ENCODE results near the gene ARHGAP5.

The ARHGAP5 gene

GRCh38 chr14:32083315-32083624, 6.2 kb downstream of the ARHGAP5 start:
- Histone ChIP-seq H3K9me3 (ENCODE audit: control insufficient read depth, insufficient read depth, low read length) (no peaks in the 10 kb centered on the region), H3K4me1 (ENCODE audit: insufficient read depth, low read length) (peaks cover 31% of the 10 kb centered on the region), H3K36me3 (ENCODE audit: insufficient read depth, low read length) (no peaks in the 10 kb centered on the region), H3K9ac (ENCODE audit: low read depth, low read length) (no peak overlapping the region)

- Histone ChIP-seq H3K4me1 (ENCODE audit: insufficient read depth, low read length) (peaks cover 31% of the 10 kb centered on the region), H3K9ac (ENCODE audit: low read depth, low read length) (no peak overlapping the region), H3K36me3 (ENCODE audit: insufficient read depth, low read length) (no peaks in the 10 kb centered on the region), H3K9me3 (ENCODE audit: control insufficient read depth, insufficient read depth, low read length) (no peaks in the 10 kb centered on the region)
Measured at GRCh38 chr14:32083789-32084188, 6.7 kb downstream of the ARHGAP5 start.

GRCh38 chr14:32085182-32085844, 8.2 kb downstream of the ARHGAP5 start:
- Histone ChIP-seq H3K9ac (ENCODE audit: low read depth, low read length) (no peak overlapping the region), H3K9me3 (ENCODE audit: control insufficient read depth, insufficient read depth, low read length) (no peaks in the 10 kb centered on the region), H3K36me3 (ENCODE audit: insufficient read depth, low read length) (no peaks in the 10 kb centered on the region), H3K4me1 (ENCODE audit: insufficient read depth, low read length) (peaks cover 28% of the 10 kb centered on the region)

- Histone ChIP-seq H3K9ac (ENCODE audit: low read depth, low read length) (no peak overlapping the region), H3K36me3 (ENCODE audit: insufficient read depth, low read length) (0 out of 2 replicates have a peak, but pooled peaks cover 5% of the 10 kb centered on the region), H3K4me1 (ENCODE audit: insufficient read depth, low read length) (peaks cover 28% of the 10 kb centered on the region), H3K9me3 (ENCODE audit: control insufficient read depth, insufficient read depth, low read length) (no peaks in the 10 kb centered on the region)
Measured at GRCh38 chr14:32085845-32086383, 8.8 kb downstream of the ARHGAP5 start.

- Histone ChIP-seq H3K9me3 (ENCODE audit: control insufficient read depth, insufficient read depth, low read length) (no peaks in the 10 kb centered on the region), H3K9ac (ENCODE audit: low read depth, low read length) (no peak overlapping the region), H3K36me3 (ENCODE audit: insufficient read depth, low read length) (0 out of 2 replicates have a peak, but pooled peaks cover 8% of the 10 kb centered on the region), H3K4me1 (ENCODE audit: insufficient read depth, low read length) (peaks cover 20% of the 10 kb centered on the region)
Measured at GRCh38 chr14:32087173-32087861, 10.2 kb downstream of the ARHGAP5 start.

- H3K9me3 ChIP-seq (ENCODE audit: control insufficient read depth, insufficient read depth, low read length) = no peaks in the 10 kb centered on the region
- H3K9ac ChIP-seq (ENCODE audit: low read depth, low read length) = no peak overlapping the region
- H3K4me1 ChIP-seq (ENCODE audit: insufficient read depth, low read length) = peaks cover 20% of the 10 kb centered on the region
- H3K36me3 ChIP-seq (ENCODE audit: insufficient read depth, low read length) = 0 out of 2 replicates have a peak, but pooled peaks cover 8% of the 10 kb centered on the region
Measured at GRCh38 chr14:32087907-32088306, 10.8 kb downstream of the ARHGAP5 start.

GRCh38 chr14:32090686-32091085, 13.6 kb downstream of the ARHGAP5 start:
- Histone ChIP-seq H3K9ac (ENCODE audit: low read depth, low read length) (no peak overlapping the region), H3K9me3 (ENCODE audit: control insufficient read depth, insufficient read depth, low read length) (no peaks in the 10 kb centered on the region), H3K4me1 (ENCODE audit: insufficient read depth, low read length) (peaks cover 15% of the 10 kb centered on the region; the same call in 1 of the 2 replicates), H3K36me3 (ENCODE audit: insufficient read depth, low read length) (peaks cover 18% of the 10 kb centered on the region)

- no peaks in the 10 kb centered on the region for H3K9me3 ChIP-seq (ENCODE audit: control insufficient read depth, insufficient read depth, low read length)
- H3K4me1 ChIP-seq (ENCODE audit: insufficient read depth, low read length) = no peaks in the 10 kb centered on the region
- no peak overlapping the region for H3K9ac ChIP-seq (ENCODE audit: low read depth, low read length)
- H3K36me3 ChIP-seq (ENCODE audit: insufficient read depth, low read length) = no peaks in the 10 kb centered on the region
Measured at GRCh38 chr14:32099473-32099872, 22.4 kb downstream of the ARHGAP5 start.

- no peaks in the 10 kb centered on the region for H3K36me3 ChIP-seq (ENCODE audit: insufficient read depth, low read length)
- no peaks in the 10 kb centered on the region for H3K9me3 ChIP-seq (ENCODE audit: control insufficient read depth, insufficient read depth, low read length)
- no peak overlapping the region for H3K9ac ChIP-seq (ENCODE audit: low read depth, low read length)
- H3K4me1 ChIP-seq (ENCODE audit: insufficient read depth, low read length) = no peaks in the 10 kb centered on the region
Measured at GRCh38 chr14:32100175-32100574, 23.1 kb downstream of the ARHGAP5 start.

GRCh38 chr14:32102152-32102787, 25.2 kb downstream of the ARHGAP5 start:
- Histone ChIP-seq H3K36me3 (ENCODE audit: insufficient read depth, low read length) (no peaks in the 10 kb centered on the region), H3K4me1 (ENCODE audit: insufficient read depth, low read length) (no peaks in the 10 kb centered on the region), H3K9me3 (ENCODE audit: control insufficient read depth, insufficient read depth, low read length) (no peaks in the 10 kb centered on the region), H3K9ac (ENCODE audit: low read depth, low read length) (no peak overlapping the region)

GRCh38 chr14:32102968-32103367, 25.9 kb downstream of the ARHGAP5 start:
- Histone ChIP-seq H3K36me3 (ENCODE audit: insufficient read depth, low read length) (no peaks in the 10 kb centered on the region), H3K9ac (ENCODE audit: low read depth, low read length) (no peak overlapping the region), H3K9me3 (ENCODE audit: control insufficient read depth, insufficient read depth, low read length) (no peaks in the 10 kb centered on the region), H3K4me1 (ENCODE audit: insufficient read depth, low read length) (no peaks in the 10 kb centered on the region)

- Histone ChIP-seq H3K4me1 (ENCODE audit: insufficient read depth, low read length) (no peaks in the 10 kb centered on the region), H3K9me3 (ENCODE audit: control insufficient read depth, insufficient read depth, low read length) (no peaks in the 10 kb centered on the region), H3K9ac (ENCODE audit: low read depth, low read length) (no peak overlapping the region), H3K36me3 (ENCODE audit: insufficient read depth, low read length) (no peaks in the 10 kb centered on the region)
Measured at GRCh38 chr14:32104308-32104707, 27.2 kb downstream of the ARHGAP5 start.

GRCh38 chr14:32104803-32105202, 27.7 kb downstream of the ARHGAP5 start:
- Histone ChIP-seq H3K36me3 (ENCODE audit: insufficient read depth, low read length) (no peaks in the 10 kb centered on the region), H3K9me3 (ENCODE audit: control insufficient read depth, insufficient read depth, low read length) (no peaks in the 10 kb centered on the region), H3K4me1 (ENCODE audit: insufficient read depth, low read length) (no peaks in the 10 kb centered on the region), H3K9ac (ENCODE audit: low read depth, low read length) (no peak overlapping the region)

GRCh38 chr14:32109676-32110547, 32.8 kb downstream of the ARHGAP5 start:
- Histone ChIP-seq H3K9ac (ENCODE audit: low read depth, low read length) (no peak overlapping the region), H3K9me3 (ENCODE audit: control insufficient read depth, insufficient read depth, low read length) (no peaks in the 10 kb centered on the region), H3K36me3 (ENCODE audit: insufficient read depth, low read length) (no peaks in the 10 kb centered on the region), H3K4me1 (ENCODE audit: insufficient read depth, low read length) (no peaks in the 10 kb centered on the region)
